ENCODE measurements around the gene OSR1. TPM values are rescaled to one million over a fixed set of nuclear protein-coding genes. Genes with fewer than 3 reads are reported as not detected.

OSR1 gene
- polyA plus RNA-seq, 3 donors, result not detected

GRCh38 chr2:19357402-19358241, 801 bp downstream of the OSR1 start:
- Histone ChIP-seq H3K79me2 (ENCODE audit: insufficient read depth, low read length) (no peaks in the 10 kb centered on the region), H4K20me1 (ENCODE audit: insufficient read depth, low read length) (no peaks in the 10 kb centered on the region), H3K27ac (ENCODE audit: low read depth in 1 of 2, low read length in 2 of 2) (no peak overlapping the region), H3K9ac (ENCODE audit: insufficient read depth, low read length, poor library complexity, severe bottlenecking) (no peak overlapping the region), H3K4me3 (replicated peaks in 1 of 3; ENCODE audit: low read depth in 2 of 3, low read length in 3 of 3) (peak overlapping the region in 1 of 3 experiments; percentile 22), H3K4me2 (replicated peaks; ENCODE audit: extremely low read depth, low read length, poor library complexity, severe bottlenecking) (peak overlapping the region; percentile 22), H2AFZ (ENCODE audit: insufficient read depth, low read depth, low read length, poor library complexity, severe bottlenecking) (no peak overlapping the region), H3K27me3 (ENCODE audit: control insufficient read depth in 2 of 2, insufficient read depth in 2 of 2, low read length in 2 of 2) (peaks cover 90 to 95% of the 10 kb centered on the region in 2 donors), H3K36me3 (replicated peaks in 1 of 2; ENCODE audit: control insufficient read depth in 1 of 2, insufficient read depth in 2 of 2, low read length in 2 of 2) (no peaks in the 10 kb centered on the region), H3K4me1 (ENCODE audit: control insufficient read depth in 1 of 2, insufficient read depth in 2 of 2, low read length in 2 of 2) (peaks cover 14 to 23% of the 10 kb centered on the region in 2 donors), H3K9me3 (replicated peaks in 1 of 2; ENCODE audit: control insufficient read depth in 1 of 2, insufficient read depth in 1 of 2, low read length in 2 of 2) (peaks cover 14 to 65% of the 10 kb centered on the region in 2 donors)
- 5% methylated on average over 35 of the region's 45 CpGs for WGBS (ENCODE audit: insufficient coverage)
- peaks cover 9 to 17% of the 10 kb centered on the region in 2 donors for H3K36me3 Mint-ChIP-seq
- no peak for TF ChIP-seq CTCF (IDR thresholded peaks at IDR 0.05)
- intact Hi-C loops (cut with micrococcal nuclease), result loop anchor here in 1 of 2 donors (10.0 kb wide), 1 partner anchor 1307 kb away; the partner anchor contains the start of gene GDF7
- H3K27me3 Mint-ChIP-seq (ENCODE audit: low read depth in 3 of 3), result peaks cover 94 to 99% (median 98%) of the 10 kb centered on the region in 3 donors
- H3K27ac Mint-ChIP-seq, result peak overlapping the region in 1 of 7 donors; percentile 27
- peaks cover 47% of the 10 kb centered on the region for H3K4me1 Mint-ChIP-seq
- peaks cover 0 to 40% (median 27%) of the 10 kb centered on the region in 7 donors for H3K9me3 Mint-ChIP-seq
- peak overlapping the region in 1 of 2 donors; percentile 72 for H3K4me3 Mint-ChIP-seq
- no peak for DNase-seq

- Histone ChIP-seq H2AFZ (ENCODE audit: insufficient read depth, low read depth, low read length, poor library complexity, severe bottlenecking) (no peak overlapping the region), H3K4me1 (ENCODE audit: control insufficient read depth in 1 of 2, insufficient read depth in 2 of 2, low read length in 2 of 2) (peaks cover 17 to 28% of the 10 kb centered on the region in 2 donors), H3K27me3 (ENCODE audit: control insufficient read depth in 2 of 2, insufficient read depth in 2 of 2, low read length in 2 of 2) (peaks cover 94 to 99% of the 10 kb centered on the region in 2 donors), H3K9ac (ENCODE audit: insufficient read depth, low read length, poor library complexity, severe bottlenecking) (no peak overlapping the region), H3K4me3 (replicated peaks in 1 of 3; ENCODE audit: low read depth in 2 of 3, low read length in 3 of 3) (peak overlapping the region in 1 of 3 experiments; percentile 11), H4K20me1 (ENCODE audit: insufficient read depth, low read length) (no peaks in the 10 kb centered on the region), H3K79me2 (ENCODE audit: insufficient read depth, low read length) (no peaks in the 10 kb centered on the region), H3K4me2 (replicated peaks; ENCODE audit: extremely low read depth, low read length, poor library complexity, severe bottlenecking) (no peak overlapping the region), H3K27ac (ENCODE audit: low read depth in 1 of 2, low read length in 2 of 2) (no peak overlapping the region), H3K36me3 (replicated peaks in 1 of 2; ENCODE audit: control insufficient read depth in 1 of 2, insufficient read depth in 2 of 2, low read length in 2 of 2) (no peaks in the 10 kb centered on the region), H3K9me3 (replicated peaks in 1 of 2; ENCODE audit: control insufficient read depth in 1 of 2, insufficient read depth in 1 of 2, low read length in 2 of 2) (peaks cover 17 to 71% of the 10 kb centered on the region in 2 donors)
- no peak overlapping the region for H3K27ac Mint-ChIP-seq
- H3K4me1 Mint-ChIP-seq, result peaks cover 50% of the 10 kb centered on the region
- no peak for TF ChIP-seq CTCF (IDR thresholded peaks at IDR 0.05)
- H3K36me3 Mint-ChIP-seq, result peaks cover 13 to 17% of the 10 kb centered on the region in 2 donors
- DNase-seq, result no peak
- intact Hi-C loops (cut with micrococcal nuclease), result loop anchor here in 1 of 2 donors (10.0 kb wide), 1 partner anchor 1308 kb away; the partner anchor contains the start of gene GDF7
- WGBS (ENCODE audit: insufficient coverage), result 4% methylated on average over 41 of the region's 54 CpGs
- peaks cover 0 to 46% (median 30%) of the 10 kb centered on the region in 7 donors for H3K9me3 Mint-ChIP-seq
- peak overlapping the region; percentile 43 to 72 for H3K4me3 Mint-ChIP-seq
- peaks cover 96 to 100% (median 99%) of the 10 kb centered on the region in 3 donors for H3K27me3 Mint-ChIP-seq (ENCODE audit: low read depth in 3 of 3)
Measured at GRCh38 chr2:19356545-19357401, 1.6 kb downstream of the OSR1 start.
